MV-4-11 (cell line): Measurements from ENCODE around the gene ALB.

Experiments used
- DNase-seq: peaks from one replicate; lab custom pipeline; 2025; lab: John Stamatoyannopoulos, UW

Gene ALB

GRCh38 chr4:73451981-73452747 lies 48.1 kb downstream of the ALB start:
- no peak for DNase-seq

- DNase-seq: no peak
Measured at GRCh38 chr4:73452953-73453700, 49.0 kb downstream of the ALB start.

GRCh38 chr4:73453701-73454005 lies 49.6 kb downstream of the ALB start:
- DNase-seq: no peak

- no peak for DNase-seq
Measured at GRCh38 chr4:73454920-73455319, 50.8 kb downstream of the ALB start.

- no peak for DNase-seq
Measured at GRCh38 chr4:73456177-73457022, 52.3 kb downstream of the ALB start.

GRCh38 chr4:73458184-73459047 lies 54.3 kb downstream of the ALB start:
- DNase-seq: no peak

- no peak for DNase-seq
Measured at GRCh38 chr4:73459048-73459421, 54.9 kb downstream of the ALB start.

- no peak for DNase-seq
Measured at GRCh38 chr4:73460913-73461522, 56.9 kb downstream of the ALB start.

GRCh38 chr4:73468170-73468569 lies 64.1 kb downstream of the ALB start:
- no peak for DNase-seq

GRCh38 chr4:73470728-73471127 lies 66.6 kb downstream of the ALB start:
- DNase-seq: no peak
